H9 (cell line): ENCODE results near the gene MAPK14. TPM values are rescaled to one million over a fixed set of nuclear protein-coding genes. Genes with fewer than 3 reads are reported as not detected.

Experiments
- DNase-seq: peaks from one replicate; pipeline ENCODE4 v3.0.0-alpha.2; 2017
- H2AFZ ChIP-seq: one replicate; pipeline ENCODE4 v1.6.1; 2013; ENCODE audit warnings: mild to moderate bottlenecking, low read length, control low read depth, moderate library complexity
- H2AK5ac ChIP-seq: 2 replicates; pipeline ENCODE4 v1.6.1; 2013; ENCODE audit warnings: low read length, control low read depth, mixed read lengths; ENCODE audit not compliant: insufficient read length
- H2BK120ac ChIP-seq: one replicate; pipeline ENCODE4 v1.6.1; 2013; ENCODE audit warnings: low read depth, mild to moderate bottlenecking, low read length, control low read depth, inconsistent platforms; ENCODE audit not compliant: poor library complexity, severe bottlenecking
- H2BK12ac ChIP-seq: 2 replicates; pipeline ENCODE4 v1.6.1; 2013; ENCODE audit warnings: low read length, control low read depth, mixed read lengths, low read depth; ENCODE audit not compliant: insufficient read length
- H2BK15ac ChIP-seq: 2 replicates; pipeline ENCODE4 v1.6.1; 2013; ENCODE audit warnings: low read depth, low read length, control low read depth
- H2BK20ac ChIP-seq: one replicate; pipeline ENCODE4 v1.6.1; 2013; ENCODE audit warnings: low read depth, mild to moderate bottlenecking, low read length, control low read depth, inconsistent platforms; ENCODE audit not compliant: poor library complexity, severe bottlenecking
- H2BK5ac ChIP-seq: 2 replicates; pipeline ENCODE4 v1.6.1; 2013; ENCODE audit warnings: low read length, control low read depth, mixed read lengths; ENCODE audit not compliant: insufficient read length
- H3K14ac ChIP-seq: 2 replicates; pipeline ENCODE4 v1.6.1; 2013; ENCODE audit warnings: low read length, control low read depth; ENCODE audit not compliant: insufficient read depth
- H3K18ac ChIP-seq: 2 replicates; pipeline ENCODE4 v1.6.1; 2013; ENCODE audit warnings: low read depth, mild to moderate bottlenecking, mixed read lengths, low read length, control low read depth; ENCODE audit not compliant: insufficient read length
- H3K23ac ChIP-seq: 2 replicates; pipeline ENCODE4 v1.6.1; 2013; ENCODE audit warnings: low read length, control low read depth, mixed read lengths, low read depth; ENCODE audit not compliant: insufficient read length
- H3K23me2 ChIP-seq: 2 replicates; pipeline ENCODE4 v1.6.1; 2013; ENCODE audit warnings: low read depth, mild to moderate bottlenecking, mixed read lengths, low read length, control low read depth; ENCODE audit not compliant: insufficient read length, poor library complexity, severe bottlenecking
- H3K27ac ChIP-seq: 2 replicates; pipeline ENCODE4 v1.5.1; 2013; ENCODE audit warnings: low read length, control low read depth, mixed read lengths, low read depth; ENCODE audit not compliant: insufficient read length
- H3K27me3 ChIP-seq: 2 replicates; pipeline ENCODE4 v1.6.1; 2013; ENCODE audit warnings: low read length, control low read depth, inconsistent platforms; ENCODE audit not compliant: insufficient read depth
- H3K4ac ChIP-seq: 2 replicates; pipeline ENCODE4 v1.6.1; 2013; ENCODE audit warnings: low read depth, mild to moderate bottlenecking, control low read depth, inconsistent platforms, low read length, moderate library complexity
- H3K4me1 ChIP-seq: 2 replicates; pipeline ENCODE4 v1.6.1; 2013; ENCODE audit warnings: low read length, control low read depth, inconsistent platforms; ENCODE audit not compliant: insufficient read depth
- H3K4me2 ChIP-seq: 2 replicates; pipeline ENCODE4 v1.6.1; 2013; ENCODE audit warnings: low read length, control low read depth, mixed read lengths; ENCODE audit not compliant: insufficient read length, insufficient read depth
- H3K56ac ChIP-seq: 2 replicates; pipeline ENCODE4 v1.6.1; 2013; ENCODE audit warnings: low read depth, mild to moderate bottlenecking, mixed read lengths, low read length, control low read depth; ENCODE audit not compliant: insufficient read length
- H3K79me1 ChIP-seq: 2 replicates; pipeline ENCODE4 v1.6.1; 2013; ENCODE audit warnings: low read depth, mild to moderate bottlenecking, moderate library complexity, low read length, control low read depth, inconsistent platforms; ENCODE audit not compliant: insufficient read depth, poor library complexity, severe bottlenecking
- H3K79me2 ChIP-seq: 2 replicates; pipeline ENCODE4 v1.6.1; 2013; ENCODE audit warnings: low read length, control low read depth, inconsistent platforms; ENCODE audit not compliant: insufficient read depth
- H3K9ac ChIP-seq: 2 replicates; pipeline ENCODE4 v1.6.1; 2013; ENCODE audit warnings: low read length, control low read depth, mixed read lengths; ENCODE audit not compliant: insufficient read length; ENCODE audit errors: extremely low read depth
- H3K9me3 ChIP-seq: one replicate; pipeline ENCODE4 v1.6.1; 2013; ENCODE audit warnings: low read depth, low read length, inconsistent platforms; ENCODE audit not compliant: control insufficient read depth
- H3T11ph ChIP-seq: one replicate; pipeline ENCODE4 v1.6.1; 2013; ENCODE audit warnings: mild to moderate bottlenecking, low read length, control low read depth, inconsistent platforms
- H4K20me1 ChIP-seq: one replicate; pipeline ENCODE4 v1.6.1; 2013; ENCODE audit not compliant: control insufficient read depth, insufficient read length, insufficient read depth
- H4K5ac ChIP-seq: 2 replicates; pipeline ENCODE4 v1.6.1; 2013; ENCODE audit warnings: low read depth, mild to moderate bottlenecking, mixed read lengths, low read length, control low read depth; ENCODE audit not compliant: insufficient read length
- H4K8ac ChIP-seq: replicated peaks from 2 replicates; pipeline ENCODE4 v1.6.1; 2013; ENCODE audit warnings: low read length, control low read depth, mixed read lengths, low read depth; ENCODE audit not compliant: insufficient read length
- H4K91ac ChIP-seq: 2 replicates; pipeline ENCODE4 v1.6.1; 2013; ENCODE audit warnings: low read depth, mild to moderate bottlenecking, moderate library complexity, mixed read lengths, low read length, control low read depth; ENCODE audit not compliant: insufficient read length
- H3K27ac Mint-ChIP-seq, 3 experiments: 2 replicates in 2 of 3; 3 replicates in 1 of 3; pipeline ENCODE4 v1.8.0; 2020 to 2021; ENCODE audit warnings: mixed read lengths in 3 of 3, mild to moderate bottlenecking in 1 of 3, moderate library complexity in 1 of 3
- H3K27me3 Mint-ChIP-seq: 2 replicates; pipeline ENCODE4 v1.8.0; 2021; ENCODE audit warnings: low read depth, mild to moderate bottlenecking, moderate library complexity, mixed read lengths
- H3K36me3 Mint-ChIP-seq, 3 experiments: 2 replicates in 2 of 3; 3 replicates in 1 of 3; pipeline ENCODE4 v1.8.0; 2020 to 2021; ENCODE audit warnings: low read depth in 3 of 3, mixed read lengths in 3 of 3; ENCODE audit not compliant: insufficient read depth in 1 of 3
- H3K4me1 Mint-ChIP-seq, 2 experiments: 2 replicates each; pipeline ENCODE4 v1.8.0; 2020; ENCODE audit warnings: mixed read lengths in 2 of 2
- H3K4me3 Mint-ChIP-seq, 2 experiments: 2 replicates in 1 of 2; 3 replicates in 1 of 2; pipeline ENCODE4 v1.8.0; 2020 to 2021; ENCODE audit warnings: mild to moderate bottlenecking in 2 of 2, mixed read lengths in 2 of 2, moderate library complexity in 1 of 2
- H3K9me3 Mint-ChIP-seq, 2 experiments: 2 replicates in 1 of 2; 3 replicates in 1 of 2; pipeline ENCODE4 v1.8.0; 2020; ENCODE audit warnings: mild to moderate bottlenecking in 2 of 2, mixed read lengths in 2 of 2, moderate library complexity in 1 of 2
- WGBS: extraction: QIAGEN DNeasy Blood & Tissue Kit; methylation state at CpG from one replicate; pipeline ENCODE4 v1.1.7; 2013; ENCODE audit warnings: missing lambda C conversion rate, low lambda C conversion rate, mixed read lengths; ENCODE audit not compliant: insufficient read length; ENCODE audit errors: extremely low coverage; 5-methylcytosine and 5-hydroxymethylcytosine counted together
- total RNA-seq: library from RNA; stranded (reverse); gene quantifications from 2 replicates; pipeline ENCODE4 v1.2.1, GENCODE V29; 2021
- TF ChIP-seq, protein P1 (sequence below): fragments of 200-600 bp; sonication (generic); conservative IDR thresholded peaks from 3 replicates; pipeline ENCODE4 v1.8.0; 2021; ENCODE audit warnings: antibody characterized with exemption, mild to moderate bottlenecking

MAPK14 gene
- total RNA-seq, 1 experiment from 2014 or later = 40.5 TPM

DNA sequence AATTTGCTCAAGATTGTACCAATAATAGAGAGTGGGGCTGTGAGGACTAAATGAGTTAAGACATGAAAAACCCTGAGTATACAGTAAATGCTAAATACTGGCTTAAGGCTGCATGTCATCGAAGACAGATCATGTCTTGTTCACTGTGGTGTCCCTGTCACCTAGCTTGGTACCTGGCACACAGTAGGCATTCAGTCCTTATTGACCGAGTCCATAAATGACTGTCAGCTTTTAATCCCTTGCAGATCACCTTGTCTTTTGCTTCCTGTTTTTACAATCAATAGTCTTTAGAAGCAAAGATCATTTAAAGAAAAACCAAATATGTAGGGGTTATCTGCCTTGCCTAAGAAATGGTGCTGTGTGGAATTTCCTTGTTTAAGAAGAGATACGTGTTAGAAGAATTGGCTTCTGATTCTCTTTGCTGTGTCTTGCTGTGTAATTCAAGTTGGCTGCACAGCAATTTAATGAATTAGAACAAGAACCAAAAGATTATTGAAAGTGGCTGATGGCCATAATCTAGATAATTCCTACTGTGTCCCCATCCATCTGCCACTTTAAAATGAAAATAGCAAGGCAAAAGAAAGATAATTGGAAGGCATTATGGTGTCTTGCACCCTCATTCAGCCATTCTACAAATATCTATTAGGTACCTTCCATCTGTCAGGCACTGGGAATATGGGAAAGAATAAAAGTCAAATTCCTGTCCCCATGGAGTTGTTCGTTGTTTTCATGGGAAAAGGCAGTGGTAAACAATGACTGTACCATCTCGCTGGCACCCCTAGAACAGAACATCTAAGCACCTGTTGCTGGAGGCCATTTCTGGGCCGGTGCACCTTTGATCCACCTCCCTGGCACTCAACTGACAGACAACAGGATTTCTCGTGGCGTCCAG lies 90.3 kb downstream of the MAPK14 start:
- DNase-seq = no peak
- peaks cover 4% of the 10 kb centered on the region for H3K4me1 ChIP-seq
- no peak overlapping the region for H3K56ac ChIP-seq
- Mint-ChIP-seq H3K4me1 (peaks cover 27% of the 10 kb centered on the region in 2 experiments), H3K27ac (no peak overlapping the region), H3K4me3 (no peak overlapping the region), H3K9me3 (no peaks in the 10 kb centered on the region), H3K27me3 (no peaks in the 10 kb centered on the region), H3K36me3 (peaks cover 0 to 3% (median 0%) of the 10 kb centered on the region in 3 experiments; a peak in 3 of 7 replicates)
- no peak overlapping the region for H3T11ph ChIP-seq
- no peak overlapping the region for H2BK120ac ChIP-seq
- H3K14ac ChIP-seq = no peak overlapping the region
- no peak overlapping the region for H3K23ac ChIP-seq
- WGBS = no CpG with 5 or more reads among the region's 8 CpGs
- no peak overlapping the region for H3K9ac ChIP-seq
- no peaks in the 10 kb centered on the region for H3K23me2 ChIP-seq
- H3K4me2 ChIP-seq = no peak overlapping the region
- H4K20me1 ChIP-seq = no peaks in the 10 kb centered on the region
- TF ChIP-seq, protein P1, sequence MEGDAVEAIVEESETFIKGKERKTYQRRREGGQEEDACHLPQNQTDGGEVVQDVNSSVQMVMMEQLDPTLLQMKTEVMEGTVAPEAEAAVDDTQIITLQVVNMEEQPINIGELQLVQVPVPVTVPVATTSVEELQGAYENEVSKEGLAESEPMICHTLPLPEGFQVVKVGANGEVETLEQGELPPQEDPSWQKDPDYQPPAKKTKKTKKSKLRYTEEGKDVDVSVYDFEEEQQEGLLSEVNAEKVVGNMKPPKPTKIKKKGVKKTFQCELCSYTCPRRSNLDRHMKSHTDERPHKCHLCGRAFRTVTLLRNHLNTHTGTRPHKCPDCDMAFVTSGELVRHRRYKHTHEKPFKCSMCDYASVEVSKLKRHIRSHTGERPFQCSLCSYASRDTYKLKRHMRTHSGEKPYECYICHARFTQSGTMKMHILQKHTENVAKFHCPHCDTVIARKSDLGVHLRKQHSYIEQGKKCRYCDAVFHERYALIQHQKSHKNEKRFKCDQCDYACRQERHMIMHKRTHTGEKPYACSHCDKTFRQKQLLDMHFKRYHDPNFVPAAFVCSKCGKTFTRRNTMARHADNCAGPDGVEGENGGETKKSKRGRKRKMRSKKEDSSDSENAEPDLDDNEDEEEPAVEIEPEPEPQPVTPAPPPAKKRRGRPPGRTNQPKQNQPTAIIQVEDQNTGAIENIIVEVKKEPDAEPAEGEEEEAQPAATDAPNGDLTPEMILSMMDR = no peak
- no peak overlapping the region for H3K27ac ChIP-seq
- H4K91ac ChIP-seq = no peak overlapping the region
- no peaks in the 10 kb centered on the region for H3K9me3 ChIP-seq
- no peaks in the 10 kb centered on the region for H3K79me2 ChIP-seq
- no peak overlapping the region for H2BK20ac ChIP-seq
- no peak overlapping the region for H2BK12ac ChIP-seq
- no peaks in the 10 kb centered on the region for H3K79me1 ChIP-seq
- no peak overlapping the region for H4K5ac ChIP-seq
- H3K27me3 ChIP-seq = no peaks in the 10 kb centered on the region
- no peak overlapping the region for H2AK5ac ChIP-seq
- no peak overlapping the region for H2AFZ ChIP-seq
- no peak overlapping the region for H3K4ac ChIP-seq
- H2BK5ac ChIP-seq = no peak overlapping the region
- H4K8ac ChIP-seq = no peak overlapping the region
- H3K18ac ChIP-seq = no peak overlapping the region
- no peak overlapping the region for H2BK15ac ChIP-seq
